LNCAP (cell line): Measurements from ENCODE around the gene LRFN2.

Experiments used
- CTCF ChIP-seq: fragments of 450-650 bp; IDR thresholded peaks from 2 replicates; pipeline ENCODE4 v1.5.1; 2017; ENCODE audit warnings: mild to moderate bottlenecking

Gene LRFN2

GRCh38 chr6:40397287-40398033 lies 189.7 kb downstream of the LRFN2 start:
- TF ChIP-seq CTCF: no peak

GRCh38 chr6:40395698-40396076 lies 191.5 kb downstream of the LRFN2 start:
- no peak for TF ChIP-seq CTCF

- TF ChIP-seq CTCF: no peak
Measured at GRCh38 chr6:40395066-40395697, 192.0 kb downstream of the LRFN2 start.

- TF ChIP-seq CTCF: no peak
Measured at GRCh38 chr6:40394381-40394780, 192.8 kb downstream of the LRFN2 start.

GRCh38 chr6:40393641-40394040 lies 193.5 kb downstream of the LRFN2 start:
- no peak for TF ChIP-seq CTCF

- no peak for TF ChIP-seq CTCF
Measured at GRCh38 chr6:40392589-40392988, 194.6 kb downstream of the LRFN2 start.

- no peak for TF ChIP-seq CTCF
Measured at GRCh38 chr6:40391851-40392517, 195.2 kb downstream of the LRFN2 start.
